MM.1S (cell line): ENCODE data around the gene CABLES2.

ENCODE experiments used
- DNase-seq: peaks from one replicate; pipeline ENCODE4 v3.0.0-alpha.2; 2015
- H2AFZ ChIP-seq: fragments of 300-600 bp; sonication (generic); 2 replicates; pipeline ENCODE4 v1.6.0; 2016; ENCODE audit warnings: antibody characterized with exemption, low read length
- H3F3A ChIP-seq: fragments of 300-600 bp; sonication (generic); 2 replicates; pipeline ENCODE4 v1.6.1; 2016; ENCODE audit warnings: mild to moderate bottlenecking, antibody characterized with exemption, low read length, moderate library complexity, mixed read lengths; ENCODE audit not compliant: insufficient read depth
- H3K27ac ChIP-seq: fragments of 300-600 bp; sonication (generic); 2 replicates; pipeline ENCODE4 v1.5.1; 2016; ENCODE audit warnings: mild to moderate bottlenecking, low read length
- H3K27me3 ChIP-seq: fragments of 300-600 bp; sonication (generic); replicated peaks from 2 replicates; pipeline ENCODE4 v1.6.0; 2016; ENCODE audit warnings: low read length; ENCODE audit not compliant: insufficient read depth
- H3K36me3 ChIP-seq: fragments of 300-600 bp; sonication (generic); replicated peaks from 2 replicates; pipeline ENCODE4 v1.6.1; 2016; ENCODE audit warnings: mild to moderate bottlenecking, low read length, mixed read lengths; ENCODE audit not compliant: insufficient read depth
- H3K4me1 ChIP-seq: fragments of 300-600 bp; sonication (generic); 2 replicates; pipeline ENCODE4 v1.6.1; 2016; ENCODE audit warnings: low read length, mixed read lengths
- H3K4me2 ChIP-seq: fragments of 300-600 bp; sonication (generic); 2 replicates; pipeline ENCODE4 v1.6.0; 2016; ENCODE audit warnings: low read depth, low read length
- H3K4me3 ChIP-seq: fragments of 300-600 bp; sonication (generic); 2 replicates; pipeline ENCODE4 v1.5.1; 2016; ENCODE audit warnings: low read length, mixed read lengths
- H3K79me2 ChIP-seq: fragments of 300-600 bp; sonication (generic); 2 replicates; pipeline ENCODE4 v1.6.1; 2016; ENCODE audit warnings: mixed run types, low read length, mixed read lengths
- H3K9ac ChIP-seq: fragments of 300-600 bp; sonication (generic); 2 replicates; pipeline ENCODE4 v1.6.1; 2016; ENCODE audit warnings: low read length, mixed read lengths
- H3K9me2 ChIP-seq: fragments of 300-600 bp; sonication (generic); replicated peaks from 2 replicates; pipeline ENCODE4 v1.6.1; 2016; ENCODE audit warnings: mild to moderate bottlenecking, low read length, mixed read lengths; ENCODE audit not compliant: insufficient read depth
- H3K9me3 ChIP-seq: fragments of 300-600 bp; sonication (generic); replicated peaks from 2 replicates; pipeline ENCODE4 v1.6.1; 2016; ENCODE audit warnings: mild to moderate bottlenecking, low read length, mixed read lengths; ENCODE audit not compliant: insufficient read depth
- H4K20me1 ChIP-seq: fragments of 300-600 bp; sonication (generic); 2 replicates; pipeline ENCODE4 v1.6.1; 2016; ENCODE audit warnings: mild to moderate bottlenecking, low read length, moderate library complexity, mixed read lengths; ENCODE audit not compliant: insufficient read depth
- EZH2 ChIP-seq: fragments of 300-600 bp; sonication (generic); optimal IDR thresholded peaks from 2 replicates; pipeline ENCODE3; 2017; ENCODE audit warnings: low read depth, mild to moderate bottlenecking, antibody characterized with exemption, low read length, mixed read lengths
- EZH2phosphoT487 ChIP-seq: fragments of 300-600 bp; sonication (generic); IDR thresholded peaks from 2 replicates; pipeline ENCODE4 v1.6.1; 2018; ENCODE audit warnings: antibody characterized with exemption, low read length
- TF ChIP-seq, protein P1 (sequence below): fragments of 300-600 bp; sonication (generic); IDR thresholded peaks from 2 replicates; pipeline ENCODE4 v1.5.1; 2016; ENCODE audit warnings: antibody characterized with exemption, low read length, mixed read lengths

CABLES2 gene

DNA sequence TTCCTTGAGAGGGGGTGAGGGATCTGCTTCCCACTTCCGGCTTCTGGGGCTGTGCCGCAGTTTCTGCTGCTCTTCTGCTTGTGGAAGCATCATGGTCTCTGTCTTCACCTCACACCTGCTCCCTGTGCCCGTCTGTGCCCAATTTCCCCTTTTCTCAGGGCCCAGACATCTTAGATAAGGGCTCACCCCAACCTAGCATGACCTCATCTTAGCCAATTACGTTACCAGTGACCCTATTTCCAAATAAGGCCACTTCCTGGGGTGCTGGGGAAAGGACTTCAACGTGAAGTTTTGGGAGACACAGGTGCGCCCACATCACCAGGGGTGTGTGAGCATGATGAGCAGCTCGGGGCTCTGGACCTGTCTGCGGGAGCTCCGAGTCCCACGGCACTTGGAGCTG lies 41.0 kb upstream of the CABLES2 start:
- no peak overlapping the region for H2AFZ ChIP-seq
- H3K9me3 ChIP-seq = no peaks in the 10 kb centered on the region
- TF ChIP-seq, protein P1, sequence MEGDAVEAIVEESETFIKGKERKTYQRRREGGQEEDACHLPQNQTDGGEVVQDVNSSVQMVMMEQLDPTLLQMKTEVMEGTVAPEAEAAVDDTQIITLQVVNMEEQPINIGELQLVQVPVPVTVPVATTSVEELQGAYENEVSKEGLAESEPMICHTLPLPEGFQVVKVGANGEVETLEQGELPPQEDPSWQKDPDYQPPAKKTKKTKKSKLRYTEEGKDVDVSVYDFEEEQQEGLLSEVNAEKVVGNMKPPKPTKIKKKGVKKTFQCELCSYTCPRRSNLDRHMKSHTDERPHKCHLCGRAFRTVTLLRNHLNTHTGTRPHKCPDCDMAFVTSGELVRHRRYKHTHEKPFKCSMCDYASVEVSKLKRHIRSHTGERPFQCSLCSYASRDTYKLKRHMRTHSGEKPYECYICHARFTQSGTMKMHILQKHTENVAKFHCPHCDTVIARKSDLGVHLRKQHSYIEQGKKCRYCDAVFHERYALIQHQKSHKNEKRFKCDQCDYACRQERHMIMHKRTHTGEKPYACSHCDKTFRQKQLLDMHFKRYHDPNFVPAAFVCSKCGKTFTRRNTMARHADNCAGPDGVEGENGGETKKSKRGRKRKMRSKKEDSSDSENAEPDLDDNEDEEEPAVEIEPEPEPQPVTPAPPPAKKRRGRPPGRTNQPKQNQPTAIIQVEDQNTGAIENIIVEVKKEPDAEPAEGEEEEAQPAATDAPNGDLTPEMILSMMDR = no peak
- no peak for TF ChIP-seq EZH2
- no peak for TF ChIP-seq EZH2phosphoT487
- H3K36me3 ChIP-seq = no peaks in the 10 kb centered on the region
- H3K27ac ChIP-seq = no peak overlapping the region
- H4K20me1 ChIP-seq = no peaks in the 10 kb centered on the region
- H3K9ac ChIP-seq = no peak overlapping the region
- H3K79me2 ChIP-seq = no peaks in the 10 kb centered on the region
- H3K4me3 ChIP-seq = no peak overlapping the region
- H3K4me2 ChIP-seq = no peak overlapping the region
- no peaks in the 10 kb centered on the region for H3K9me2 ChIP-seq
- DNase-seq = no peak
- H3K4me1 ChIP-seq = no peaks in the 10 kb centered on the region
- H3K27me3 ChIP-seq = peaks cover 93% of the 10 kb centered on the region
- no peaks in the 10 kb centered on the region for H3F3A ChIP-seq

DNA sequence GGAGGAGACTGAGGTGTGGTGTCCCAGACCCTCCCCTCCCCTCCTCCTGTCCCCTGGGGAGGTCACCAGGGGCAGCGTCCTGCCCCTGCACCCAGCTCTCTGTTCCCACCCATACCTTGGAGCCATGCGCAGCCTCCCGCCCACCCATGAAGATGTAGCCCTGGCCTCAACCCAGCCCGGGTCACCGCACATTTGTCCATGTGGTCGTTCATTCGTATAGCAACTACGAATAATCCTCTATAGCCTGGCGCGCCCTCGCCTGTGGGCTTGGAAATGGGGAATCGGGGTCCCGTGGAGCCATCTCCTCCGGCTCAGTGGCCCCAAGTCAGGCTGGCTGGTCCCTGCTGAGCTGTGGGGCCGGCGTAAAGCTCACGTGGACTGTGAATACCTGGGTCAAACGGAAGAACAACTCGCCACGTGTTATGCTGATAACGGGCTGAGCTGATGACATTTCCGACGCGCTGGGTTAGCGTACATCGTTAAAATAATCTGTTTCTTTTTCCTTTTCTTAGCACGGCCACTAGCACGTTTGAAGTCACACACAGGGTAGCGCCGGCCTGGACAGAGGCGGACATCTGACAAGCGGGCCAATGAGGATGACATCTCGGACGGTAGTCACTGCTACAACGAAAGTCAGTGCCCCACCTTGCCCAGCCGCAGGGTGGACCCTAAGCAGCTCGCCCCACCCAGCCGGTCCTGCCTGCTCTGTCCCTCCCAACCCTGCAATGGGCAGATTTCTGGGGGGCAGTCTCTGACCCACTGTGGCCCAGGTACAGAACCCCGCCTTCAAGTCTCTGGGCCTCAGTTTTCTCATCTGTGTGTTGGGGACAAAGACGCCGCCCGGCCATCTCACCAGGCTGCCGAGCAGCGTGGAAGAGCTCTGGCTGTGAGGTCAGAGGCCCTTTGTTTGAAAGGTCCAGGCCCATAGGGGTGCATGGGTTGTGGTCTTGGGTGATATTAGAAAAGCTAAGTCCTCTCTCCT lies 40.1 kb upstream of the CABLES2 start:
- Histone ChIP-seq H3K79me2 (no peaks in the 10 kb centered on the region), H3K4me2 (no peak overlapping the region), H4K20me1 (no peaks in the 10 kb centered on the region), H3K9ac (no peak overlapping the region), H3K36me3 (no peaks in the 10 kb centered on the region), H3F3A (no peaks in the 10 kb centered on the region), H2AFZ (no peak overlapping the region), H3K9me2 (no peaks in the 10 kb centered on the region), H3K27me3 (peaks cover 93% of the 10 kb centered on the region), H3K9me3 (no peaks in the 10 kb centered on the region), H3K4me3 (no peak overlapping the region), H3K4me1 (no peaks in the 10 kb centered on the region), H3K27ac (no peak overlapping the region)
- TF ChIP-seq EZH2phosphoT487 = no peak
- TF ChIP-seq, protein P1 = no peak
- TF ChIP-seq EZH2 = no peak
- no peak for DNase-seq

DNA sequence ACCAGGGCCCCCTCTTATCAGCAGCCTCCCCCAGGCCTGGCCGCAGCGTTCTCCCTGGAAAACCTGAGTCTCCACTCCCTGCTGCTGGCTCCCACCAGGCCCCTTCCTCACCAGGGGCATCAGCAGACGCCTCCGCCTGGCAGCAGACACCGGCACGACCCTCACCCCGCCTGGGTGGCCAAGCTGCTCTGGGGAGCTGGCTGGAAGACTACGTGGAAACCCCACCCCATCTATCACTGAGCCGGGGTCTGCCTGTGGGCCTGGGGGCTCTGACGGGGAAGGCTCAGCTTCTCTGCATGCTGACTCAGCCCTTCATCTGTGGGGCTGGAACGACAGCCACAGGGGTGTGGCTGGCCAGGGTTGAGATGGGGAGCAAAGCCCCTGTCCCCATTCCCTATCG lies 39.4 kb upstream of the CABLES2 start:
- Histone ChIP-seq H3K4me1 (no peaks in the 10 kb centered on the region), H3K4me3 (no peak overlapping the region), H3K4me2 (no peak overlapping the region), H3K9me3 (no peaks in the 10 kb centered on the region), H3F3A (no peaks in the 10 kb centered on the region), H3K9me2 (no peaks in the 10 kb centered on the region), H3K27me3 (peaks cover 96% of the 10 kb centered on the region), H3K79me2 (no peaks in the 10 kb centered on the region), H3K36me3 (no peaks in the 10 kb centered on the region), H2AFZ (no peak overlapping the region), H3K9ac (no peak overlapping the region), H3K27ac (no peak overlapping the region), H4K20me1 (no peaks in the 10 kb centered on the region)
- DNase-seq = no peak
- TF ChIP-seq EZH2phosphoT487 (no peak), EZH2 (no peak)
- TF ChIP-seq, protein P1 = no peak
